Suprapubic skin (tissue), 4 donors: ENCODE results near the gene THOC6. TPM values are rescaled to one million over a fixed set of nuclear protein-coding genes. Genes with fewer than 3 reads are reported as not detected.

Experiments used
- DNase-seq, 2 donors: peaks; one replicate each; pipeline ENCODE4 v3.0.0-alpha.2; 2019; ENCODE audit warnings: low spot score in 2 of 2
- H3K27ac ChIP-seq: fragments of 200-600 bp; sonication (generic); one replicate; pipeline ENCODE4 v1.5.1; 2019
- H3K27me3 ChIP-seq: fragments of 200-600 bp; sonication (generic); one replicate; pipeline ENCODE4 v1.5.1; 2019
- H3K36me3 ChIP-seq: fragments of 200-600 bp; sonication (generic); one replicate; pipeline ENCODE4 v1.5.1; 2019
- H3K4me1 ChIP-seq: fragments of 200-600 bp; sonication (generic); one replicate; pipeline ENCODE4 v1.5.1; 2019
- H3K4me3 ChIP-seq: fragments of 200-600 bp; sonication (generic); one replicate; pipeline ENCODE4 v1.5.1; 2019; ENCODE audit warnings: mild to moderate bottlenecking
- H3K9me3 ChIP-seq: fragments of 200-600 bp; sonication (generic); one replicate; pipeline ENCODE4 v1.5.1; 2019
- EP300 ChIP-seq: sonication (generic); formaldehyde crosslinking; IDR thresholded peaks from one replicate; pipeline ENCODE4 v1.6.1; 2017; ENCODE audit warnings: antibody characterized with exemption
- POLR2A ChIP-seq, 2 donors: fragments of 450-650 bp; IDR thresholded peaks; one replicate each; pipeline ENCODE4 v1.6.1; 2017; ENCODE audit warnings: antibody characterized with exemption in 2 of 2, mild to moderate bottlenecking in 2 of 2, moderate library complexity in 2 of 2
- POLR2AphosphoS5 ChIP-seq, 3 donors: sonication (generic); formaldehyde crosslinking; IDR thresholded peaks; one replicate each; pipeline ENCODE4 v1.6.1; 2017; ENCODE audit warnings: antibody characterized with exemption in 3 of 3
- WGBS: methylation state at CpG from one replicate; pipeline ENCODE4 v1.1.5; 2018; 5-methylcytosine and 5-hydroxymethylcytosine counted together
- total RNA-seq, 4 donors: library from RNA; depleted of rRNA; stranded (reverse); fragments of >200 nt; gene quantifications; one replicate each; pipeline ENCODE4 v1.1.0, GENCODE V29; 2016
- TF ChIP-seq, protein P1 (sequence below), 2 donors: fragments of 200-600 bp in 1 of 2; fragments of 450-650 bp in 1 of 2; sonication (generic) in 1 of 2; IDR thresholded peaks; one replicate each; pipeline ENCODE4 v1.5.1; 2016 to 2019; ENCODE audit warnings: antibody characterized with exemption in 2 of 2, mild to moderate bottlenecking in 1 of 2, moderate library complexity in 1 of 2

Gene THOC6
- total RNA-seq, 4 donors from 2014 or later: 15.8 to 27.0 (median 24.9) TPM

DNA sequence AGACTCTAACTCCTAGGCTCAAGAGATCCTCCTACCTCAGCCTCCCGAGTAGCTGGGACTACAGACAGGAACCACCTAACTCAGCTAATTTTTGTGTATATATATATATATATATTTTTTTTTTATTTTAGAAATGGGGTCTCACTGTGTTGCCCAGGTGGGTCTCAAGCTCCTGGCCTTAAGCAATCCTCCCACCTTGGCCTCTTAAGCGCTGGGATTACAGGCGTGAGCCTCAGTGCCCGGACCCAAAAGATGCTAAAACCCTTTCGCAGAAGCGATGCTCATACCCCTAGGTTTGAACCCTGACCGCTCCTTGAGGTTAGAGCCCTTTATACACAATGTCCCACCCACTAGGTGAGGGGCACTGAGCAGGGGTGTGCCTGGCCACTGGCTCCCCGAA, 13.3 kb upstream of the THOC6 start:
- 97% methylated on average over 6 of the region's 8 CpGs for WGBS
- H3K27me3 ChIP-seq: peaks cover 87% of the 10 kb centered on the region
- H3K4me1 ChIP-seq: peaks cover 25% of the 10 kb centered on the region

DNA sequence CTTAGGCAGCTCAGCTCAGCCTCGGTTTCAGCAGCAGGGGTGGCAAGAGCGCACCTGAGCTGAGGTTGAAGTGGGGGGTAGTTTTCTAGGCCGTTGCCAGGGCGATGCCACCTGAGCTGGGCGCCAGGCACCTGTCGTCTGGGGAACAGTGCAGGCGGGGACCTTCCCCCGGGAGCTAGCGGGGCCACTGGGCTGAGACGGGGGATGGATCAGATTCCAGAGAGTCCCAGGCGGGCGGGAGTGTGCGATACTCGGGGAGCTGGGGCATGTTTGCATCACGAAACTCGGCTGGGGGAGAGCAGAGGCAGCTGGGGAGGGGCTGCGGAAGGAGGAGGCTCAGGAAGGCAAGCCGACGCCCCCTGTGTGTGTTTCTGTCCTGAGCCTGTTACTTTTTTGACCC, 11.6 kb upstream of the THOC6 start:
- H3K36me3 ChIP-seq: no peaks in the 10 kb centered on the region
- WGBS: 19% methylated on average over 13 of the region's 19 CpGs
- no peak for DNase-seq

More for the DNA sequence above, 13.3 kb upstream of the THOC6 start:
- no peak for TF ChIP-seq EP300
- no peak for TF ChIP-seq POLR2AphosphoS5 (IDR thresholded peaks at IDR 0.05)
- no peak for TF ChIP-seq POLR2A (IDR thresholded peaks at IDR 0.05)
- TF ChIP-seq, protein P1, sequence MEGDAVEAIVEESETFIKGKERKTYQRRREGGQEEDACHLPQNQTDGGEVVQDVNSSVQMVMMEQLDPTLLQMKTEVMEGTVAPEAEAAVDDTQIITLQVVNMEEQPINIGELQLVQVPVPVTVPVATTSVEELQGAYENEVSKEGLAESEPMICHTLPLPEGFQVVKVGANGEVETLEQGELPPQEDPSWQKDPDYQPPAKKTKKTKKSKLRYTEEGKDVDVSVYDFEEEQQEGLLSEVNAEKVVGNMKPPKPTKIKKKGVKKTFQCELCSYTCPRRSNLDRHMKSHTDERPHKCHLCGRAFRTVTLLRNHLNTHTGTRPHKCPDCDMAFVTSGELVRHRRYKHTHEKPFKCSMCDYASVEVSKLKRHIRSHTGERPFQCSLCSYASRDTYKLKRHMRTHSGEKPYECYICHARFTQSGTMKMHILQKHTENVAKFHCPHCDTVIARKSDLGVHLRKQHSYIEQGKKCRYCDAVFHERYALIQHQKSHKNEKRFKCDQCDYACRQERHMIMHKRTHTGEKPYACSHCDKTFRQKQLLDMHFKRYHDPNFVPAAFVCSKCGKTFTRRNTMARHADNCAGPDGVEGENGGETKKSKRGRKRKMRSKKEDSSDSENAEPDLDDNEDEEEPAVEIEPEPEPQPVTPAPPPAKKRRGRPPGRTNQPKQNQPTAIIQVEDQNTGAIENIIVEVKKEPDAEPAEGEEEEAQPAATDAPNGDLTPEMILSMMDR (IDR thresholded peaks at IDR 0.05): no peak
- H3K36me3 ChIP-seq: no peaks in the 10 kb centered on the region
- no peak for DNase-seq
- no peaks in the 10 kb centered on the region for H3K9me3 ChIP-seq
- no peak overlapping the region for H3K4me3 ChIP-seq
- H3K27ac ChIP-seq: no peak overlapping the region

DNA sequence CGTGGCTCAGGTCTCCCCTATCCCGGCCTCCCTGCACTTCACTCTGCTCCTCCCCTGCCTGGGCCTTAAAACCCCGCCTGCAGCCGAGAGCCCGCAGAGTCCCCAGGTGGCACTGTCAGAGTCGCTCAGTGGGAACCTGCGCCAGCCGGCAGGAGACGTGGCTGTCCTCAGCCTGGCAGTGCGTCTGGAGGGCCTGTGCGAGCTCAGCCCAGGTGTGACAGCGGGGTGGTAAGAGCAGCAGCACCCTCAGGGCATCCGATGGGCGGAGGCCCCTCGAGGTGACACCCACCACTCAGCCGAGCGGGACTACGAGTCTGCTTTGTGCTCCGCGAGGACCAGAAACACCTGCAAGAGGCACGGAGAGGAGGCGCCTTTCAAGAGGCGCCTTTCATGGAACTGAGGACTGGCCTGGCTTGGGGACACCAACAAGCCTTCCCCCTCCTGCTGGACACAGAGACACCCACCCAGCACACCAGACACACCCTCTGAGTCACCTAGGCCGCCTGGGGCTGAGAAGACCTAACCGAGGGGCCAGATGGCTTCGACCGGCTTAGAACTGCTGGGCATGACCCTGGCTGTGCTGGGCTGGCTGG, 10.9 kb upstream of the THOC6 start, which contains the start of gene CLDN9:
TSS of gene CLDN9 (plus strand) at position 96 of the 593 bp plus-strand sequence. CDS start at position 536, 440 bp downstream.
- H3K4me1 ChIP-seq: peaks cover 20% of the 10 kb centered on the region
- peaks cover 69% of the 10 kb centered on the region for H3K27me3 ChIP-seq
- H3K36me3 ChIP-seq: no peaks in the 10 kb centered on the region
- no peak for DNase-seq
- no peak for TF ChIP-seq EP300
- no peak for TF ChIP-seq POLR2A (IDR thresholded peaks at IDR 0.05)
- no peak for TF ChIP-seq POLR2AphosphoS5 (IDR thresholded peaks at IDR 0.05)
- TF ChIP-seq, protein P1 (IDR thresholded peaks at IDR 0.05): no peak
- no peak within 1 kb of the TSS for H3K4me3 ChIP-seq
- WGBS: 40% methylated on average over 5 of the region's 27 CpGs
- no peaks in the 10 kb centered on the region for H3K9me3 ChIP-seq
- H3K27ac ChIP-seq: no peak within 1 kb of the TSS

More for the DNA sequence above, 11.6 kb upstream of the THOC6 start:
- Histone ChIP-seq H3K4me1 (peaks cover 21% of the 10 kb centered on the region), H3K27ac (no peak overlapping the region), H3K4me3 (no peak overlapping the region), H3K9me3 (no peaks in the 10 kb centered on the region), H3K27me3 (peaks cover 71% of the 10 kb centered on the region)
- TF ChIP-seq POLR2A (IDR thresholded peaks at IDR 0.05) (no peak), EP300 (no peak), POLR2AphosphoS5 (IDR thresholded peaks at IDR 0.05) (no peak)
- TF ChIP-seq, protein P1 (IDR thresholded peaks at IDR 0.05): no peak

DNA sequence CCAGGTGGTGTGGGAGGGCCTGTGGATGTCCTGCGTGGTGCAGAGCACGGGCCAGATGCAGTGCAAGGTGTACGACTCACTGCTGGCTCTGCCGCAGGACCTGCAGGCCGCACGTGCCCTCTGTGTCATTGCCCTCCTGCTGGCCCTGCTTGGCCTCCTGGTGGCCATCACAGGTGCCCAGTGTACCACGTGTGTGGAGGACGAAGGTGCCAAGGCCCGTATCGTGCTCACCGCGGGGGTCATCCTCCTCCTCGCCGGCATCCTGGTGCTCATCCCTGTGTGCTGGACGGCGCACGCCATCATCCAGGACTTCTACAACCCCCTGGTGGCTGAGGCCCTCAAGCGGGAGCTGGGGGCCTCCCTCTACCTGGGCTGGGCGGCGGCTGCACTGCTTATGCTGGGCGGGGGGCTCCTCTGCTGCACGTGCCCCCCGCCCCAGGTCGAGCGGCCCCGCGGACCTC, 10.3 kb upstream of the THOC6 start:
- 60% methylated on average over 4 of the region's 27 CpGs for WGBS
- DNase-seq: no peak
- Histone ChIP-seq H3K36me3 (no peaks in the 10 kb centered on the region), H3K4me3 (no peak overlapping the region), H3K9me3 (no peaks in the 10 kb centered on the region), H3K27ac (no peak overlapping the region), H3K27me3 (peaks cover 69% of the 10 kb centered on the region), H3K4me1 (peaks cover 19% of the 10 kb centered on the region)
- TF ChIP-seq POLR2AphosphoS5 (IDR thresholded peaks at IDR 0.05): no peak
- TF ChIP-seq, protein P1 (IDR thresholded peaks at IDR 0.05): no peak
- TF ChIP-seq EP300: no peak
- TF ChIP-seq POLR2A (IDR thresholded peaks at IDR 0.05): no peak

GRCh38 chr16:3013998-3014690, 9.7 kb upstream of the THOC6 start:
- 64% methylated on average over 10 of the region's 12 CpGs for WGBS
- peaks cover 17% of the 10 kb centered on the region for H3K4me1 ChIP-seq
- no peak for DNase-seq
- H3K36me3 ChIP-seq: no peaks in the 10 kb centered on the region
- H3K27me3 ChIP-seq: peaks cover 70% of the 10 kb centered on the region
- TF ChIP-seq, protein P1 (IDR thresholded peaks at IDR 0.05): no peak
- TF ChIP-seq EP300: no peak
- no peak for TF ChIP-seq POLR2A (IDR thresholded peaks at IDR 0.05)
- TF ChIP-seq POLR2AphosphoS5 (IDR thresholded peaks at IDR 0.05): no peak
- no peak overlapping the region for H3K4me3 ChIP-seq
- H3K27ac ChIP-seq: no peak overlapping the region
- no peaks in the 10 kb centered on the region for H3K9me3 ChIP-seq
